IPS-NIHi7 (cell line): ENCODE results near the gene RUNX2.

Experiments
- DNase-seq: peaks from one replicate; pipeline ENCODE4 v3.0.0; 2012; ENCODE audit warnings: mixed read lengths; ENCODE audit errors: extremely low spot score

Gene RUNX2

DNA sequence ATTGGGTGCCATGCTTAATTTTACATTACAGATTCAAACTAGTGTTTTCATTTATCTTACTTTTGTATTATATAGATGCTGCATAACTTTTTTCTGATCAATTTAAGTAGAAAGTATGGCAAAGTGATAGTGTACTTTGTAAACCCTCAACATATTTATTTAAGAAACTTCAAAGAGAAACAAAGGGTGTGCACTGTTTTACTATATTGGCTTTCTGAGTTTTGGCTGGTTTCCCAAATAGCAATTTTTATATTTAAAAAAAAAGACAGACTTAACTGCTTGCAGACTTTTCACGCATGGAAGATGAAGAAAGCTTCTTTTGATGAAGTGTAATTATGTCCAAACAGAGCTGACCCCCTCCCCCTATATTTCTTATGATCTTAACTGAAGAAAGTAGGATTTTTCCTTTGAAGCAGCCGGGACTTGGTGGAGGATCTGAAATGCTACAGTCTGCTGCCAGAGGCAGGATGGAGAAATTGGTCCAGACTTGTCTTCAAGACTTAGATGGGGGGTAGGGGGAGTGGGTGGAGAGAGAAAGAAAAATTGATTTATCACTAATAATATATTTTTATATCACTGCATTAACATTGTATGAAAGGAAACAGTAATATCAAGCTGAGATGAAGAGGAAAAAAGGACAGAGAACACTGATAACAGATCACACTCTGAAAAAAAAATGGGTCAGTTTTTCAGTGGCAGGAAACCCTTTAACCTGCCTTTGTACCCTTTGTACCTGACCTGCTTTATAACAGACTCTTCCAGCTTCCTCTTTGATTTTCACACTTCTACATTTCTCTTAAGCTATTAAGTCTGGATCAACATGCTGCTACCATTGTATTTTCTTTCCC lies 105.6 kb downstream of the RUNX2 start:
- no peak for DNase-seq

DNA sequence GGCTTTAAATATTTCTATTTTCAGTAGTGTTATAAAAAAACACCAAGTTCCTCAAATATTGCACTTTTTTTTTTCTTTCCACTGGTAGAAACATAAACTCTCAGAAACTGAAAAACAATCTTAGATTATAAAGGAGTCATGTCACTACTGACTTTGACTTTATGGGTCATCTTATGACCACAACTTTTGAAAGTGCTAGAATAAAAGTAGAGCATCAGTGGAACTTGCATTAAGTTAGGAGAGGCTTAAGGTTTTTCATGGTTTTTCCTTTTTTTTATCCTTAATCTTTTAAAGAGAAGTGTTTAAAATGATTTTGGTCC lies 106.2 kb downstream of the RUNX2 start:
- DNase-seq, result no peak

DNA sequence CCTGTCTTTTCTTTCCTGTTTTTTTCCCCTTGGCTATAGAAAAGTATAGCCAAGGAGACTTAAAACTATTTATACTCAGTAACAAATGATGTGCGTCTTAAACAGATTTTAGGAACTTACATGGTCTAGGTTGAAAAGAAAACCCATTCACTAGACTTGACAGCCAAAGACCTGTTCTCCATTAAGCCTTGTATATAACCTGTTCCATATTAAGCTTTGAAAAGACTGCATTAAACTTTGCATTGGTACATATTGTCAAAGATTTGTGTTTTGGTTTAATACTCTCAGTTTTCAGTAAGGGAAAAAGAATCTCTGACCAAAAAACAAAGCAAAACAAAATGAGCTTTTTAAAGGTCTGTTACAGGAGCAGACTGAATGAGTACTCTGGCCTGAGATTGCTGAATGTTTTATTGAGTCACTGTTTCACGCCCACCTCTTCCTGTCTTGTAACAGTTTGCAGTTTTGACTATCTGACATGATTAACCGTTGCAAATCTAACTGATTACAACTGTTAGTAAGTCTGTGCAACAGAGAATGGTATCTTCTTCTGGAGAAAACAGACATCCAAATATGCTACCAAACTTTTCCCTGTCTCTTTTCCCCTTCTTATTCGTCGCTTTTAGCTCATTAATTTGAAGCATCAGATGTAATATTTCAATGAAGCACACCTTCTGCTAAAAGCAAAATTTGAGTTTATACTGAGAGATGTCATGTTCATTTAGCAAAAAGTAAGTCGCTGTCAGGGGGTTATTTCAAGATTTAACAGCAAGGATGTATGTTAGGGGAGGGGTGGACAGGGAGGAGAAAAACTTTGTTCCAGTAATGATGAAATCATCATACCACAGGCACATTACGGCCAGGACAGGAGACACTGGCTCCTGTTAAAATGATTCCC lies 108.7 kb downstream of the RUNX2 start:
- no peak for DNase-seq

DNA sequence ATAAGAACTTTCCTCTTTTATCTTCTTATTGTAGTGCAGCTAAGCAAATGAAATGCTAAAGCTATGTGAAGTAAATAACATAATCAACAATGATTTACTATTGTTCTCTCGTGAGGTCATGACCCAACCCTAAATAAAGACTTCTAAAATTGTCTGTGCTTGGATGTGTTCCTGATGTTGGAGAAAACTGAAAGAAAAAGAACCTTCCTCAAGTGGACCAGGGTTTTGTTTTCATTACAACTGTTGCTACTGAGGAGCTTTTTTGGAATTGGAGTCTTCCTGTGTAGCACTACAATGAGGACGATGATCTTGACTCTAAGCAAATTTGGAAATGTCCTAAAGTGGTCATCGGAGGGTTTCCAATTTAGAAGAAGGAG lies 109.3 kb downstream of the RUNX2 start:
- no peak for DNase-seq

DNA sequence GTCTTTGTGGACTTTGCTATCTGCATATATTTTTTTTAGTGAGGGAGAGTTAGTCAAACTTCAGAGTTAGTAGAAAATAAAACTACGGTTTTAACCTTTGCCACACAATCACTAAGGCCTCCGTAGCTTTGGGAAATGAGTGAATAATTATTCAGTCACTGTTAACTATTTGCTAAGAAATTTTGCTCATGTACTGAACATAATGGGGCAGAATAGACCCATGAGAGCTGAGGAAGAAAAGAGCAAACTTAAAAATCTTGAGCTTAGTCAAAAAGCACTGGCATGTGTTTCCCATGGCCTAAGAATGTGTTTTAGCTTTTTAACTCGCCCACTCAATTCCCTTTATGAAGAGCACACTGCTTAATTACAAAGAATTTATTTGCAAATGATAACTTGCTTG lies 110.0 kb downstream of the RUNX2 start:
- DNase-seq, result no peak

DNA sequence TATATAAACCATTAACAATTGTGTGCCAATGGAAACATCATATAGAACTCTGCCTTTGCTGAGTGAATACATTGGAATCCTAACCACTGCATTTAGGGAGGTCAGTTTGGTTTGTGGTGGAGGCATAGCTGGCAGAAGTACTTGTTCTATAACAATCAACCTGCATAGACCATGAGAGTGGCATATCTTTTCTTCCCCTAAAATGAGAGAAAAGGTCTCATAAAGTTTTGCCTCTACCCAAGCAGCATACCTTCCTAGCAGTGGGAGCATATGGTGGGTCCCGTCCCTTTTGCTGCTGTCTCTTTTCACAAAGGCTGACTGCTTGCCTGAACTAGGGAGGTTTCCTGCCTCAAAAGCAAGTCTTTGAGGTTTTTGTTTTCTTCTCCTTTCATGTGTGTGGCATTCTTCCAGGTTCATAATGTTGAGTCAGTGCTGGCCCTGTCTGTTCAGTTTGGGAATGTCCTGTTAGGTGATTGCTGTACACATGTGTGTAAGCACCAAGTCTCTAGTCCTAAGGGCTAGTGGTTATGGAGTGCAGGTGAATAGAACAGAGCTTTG lies 110.8 kb downstream of the RUNX2 start:
- DNase-seq, result no peak

DNA sequence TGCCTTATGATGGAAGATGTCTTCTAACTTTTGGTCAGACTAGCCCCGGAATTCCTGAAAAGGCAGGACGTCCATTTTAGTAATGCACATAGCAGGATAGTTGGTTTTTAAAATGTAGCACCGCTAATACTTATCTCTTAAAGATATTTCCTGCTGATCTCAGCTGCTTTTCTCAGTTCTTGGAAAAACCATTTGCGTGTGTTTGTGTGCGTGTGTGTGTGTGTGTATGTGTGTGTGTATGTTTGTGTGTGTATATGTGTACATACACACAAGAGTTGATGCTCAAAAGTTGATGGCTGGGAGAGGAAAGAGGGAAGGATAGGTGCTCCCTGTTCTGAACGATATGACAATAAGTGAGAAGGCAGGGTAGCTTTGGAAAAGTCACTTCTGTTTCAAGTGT lies 111.3 kb downstream of the RUNX2 start:
- DNase-seq, result no peak

DNA sequence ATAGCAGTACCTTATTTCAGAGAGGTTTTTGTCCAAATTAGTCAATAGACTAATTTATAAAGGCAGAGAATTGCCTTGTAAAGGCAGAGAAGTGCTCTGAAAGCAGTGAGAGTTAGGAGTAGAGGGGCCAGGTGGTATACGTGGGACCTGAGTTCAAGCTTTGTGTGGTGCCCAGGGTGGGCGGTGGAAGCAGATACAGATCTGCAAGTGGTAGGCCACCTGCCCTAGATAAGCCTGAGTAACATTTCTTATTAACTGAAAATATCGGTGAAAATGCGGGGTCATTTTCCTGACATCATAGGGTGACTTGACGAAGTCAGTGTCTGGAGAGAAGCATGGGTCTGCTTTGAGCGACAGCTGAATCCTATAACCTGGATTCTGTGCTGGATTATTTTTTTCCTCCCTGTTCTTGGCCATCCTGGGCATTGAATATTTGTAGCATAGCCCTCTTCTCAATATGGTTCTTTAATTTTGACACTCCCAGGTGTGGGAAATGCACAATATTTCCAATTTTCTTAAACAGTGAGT lies 111.8 kb downstream of the RUNX2 start:
- no peak for DNase-seq

DNA sequence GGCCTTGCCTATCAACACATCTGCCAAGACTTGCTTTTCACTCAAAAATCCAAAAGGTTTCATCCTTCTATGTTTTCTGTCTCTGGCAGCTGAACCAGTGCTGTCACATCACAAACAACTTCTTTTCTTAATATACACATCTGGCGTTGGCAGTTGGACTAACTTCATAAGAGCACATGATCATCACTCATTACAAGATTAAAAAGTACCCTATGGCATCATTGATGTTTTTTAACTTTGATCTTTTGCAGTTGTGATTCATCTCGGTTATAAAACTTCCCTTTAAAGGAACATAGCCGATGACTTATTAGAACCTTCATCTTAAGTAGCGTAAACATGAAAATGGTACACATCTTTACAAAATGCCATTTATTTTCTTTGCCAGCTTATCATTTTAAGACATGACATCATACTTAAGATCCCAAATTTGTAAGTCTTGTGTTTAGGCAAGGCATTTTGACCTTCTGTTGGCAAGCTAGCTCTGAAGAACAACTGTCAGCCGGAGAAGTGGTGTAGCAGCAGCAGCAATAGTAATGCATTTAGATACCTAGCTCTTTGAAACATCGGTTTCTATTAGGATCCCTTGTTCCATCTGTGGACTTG lies 113.8 kb downstream of the RUNX2 start:
- DNase-seq, result no peak

DNA sequence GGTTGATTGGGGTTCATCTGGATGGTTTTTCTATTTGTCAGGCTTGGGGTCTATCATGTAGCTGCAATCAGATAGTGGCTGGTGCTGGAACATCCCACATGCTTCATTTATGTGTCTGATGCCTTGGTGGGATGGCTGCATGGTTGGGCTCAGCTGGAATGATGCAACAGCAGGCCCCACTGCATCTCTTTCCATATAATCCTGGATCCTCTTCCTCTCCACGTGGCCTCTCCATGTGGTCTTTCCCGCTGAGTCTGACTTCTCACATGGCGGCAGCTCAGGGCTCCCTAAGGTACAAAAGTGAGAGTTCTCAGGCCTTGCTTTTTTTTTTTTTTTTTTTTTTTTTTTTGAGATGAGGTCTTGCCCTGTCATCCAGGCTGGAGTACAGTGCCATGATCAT lies 114.6 kb downstream of the RUNX2 start:
- no peak for DNase-seq

DNA sequence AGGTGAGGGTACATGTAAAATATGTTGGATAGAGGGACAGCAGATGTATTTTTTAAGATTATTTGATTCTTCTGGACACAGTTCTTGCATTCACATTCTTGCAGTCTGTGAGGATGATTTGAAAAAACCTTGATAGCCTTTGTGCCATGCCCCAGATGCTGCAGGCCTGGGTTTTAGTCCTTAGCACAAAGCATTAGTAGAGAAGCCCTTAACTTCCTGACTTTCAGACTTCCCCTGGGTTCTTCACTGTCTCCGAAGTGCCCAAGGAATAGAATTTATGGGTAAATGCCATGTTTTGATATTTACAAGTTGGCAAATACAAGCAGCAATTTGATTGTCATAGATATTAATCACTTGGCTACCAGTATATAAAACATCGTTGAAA lies 117.2 kb downstream of the RUNX2 start:
- DNase-seq, result no peak

DNA sequence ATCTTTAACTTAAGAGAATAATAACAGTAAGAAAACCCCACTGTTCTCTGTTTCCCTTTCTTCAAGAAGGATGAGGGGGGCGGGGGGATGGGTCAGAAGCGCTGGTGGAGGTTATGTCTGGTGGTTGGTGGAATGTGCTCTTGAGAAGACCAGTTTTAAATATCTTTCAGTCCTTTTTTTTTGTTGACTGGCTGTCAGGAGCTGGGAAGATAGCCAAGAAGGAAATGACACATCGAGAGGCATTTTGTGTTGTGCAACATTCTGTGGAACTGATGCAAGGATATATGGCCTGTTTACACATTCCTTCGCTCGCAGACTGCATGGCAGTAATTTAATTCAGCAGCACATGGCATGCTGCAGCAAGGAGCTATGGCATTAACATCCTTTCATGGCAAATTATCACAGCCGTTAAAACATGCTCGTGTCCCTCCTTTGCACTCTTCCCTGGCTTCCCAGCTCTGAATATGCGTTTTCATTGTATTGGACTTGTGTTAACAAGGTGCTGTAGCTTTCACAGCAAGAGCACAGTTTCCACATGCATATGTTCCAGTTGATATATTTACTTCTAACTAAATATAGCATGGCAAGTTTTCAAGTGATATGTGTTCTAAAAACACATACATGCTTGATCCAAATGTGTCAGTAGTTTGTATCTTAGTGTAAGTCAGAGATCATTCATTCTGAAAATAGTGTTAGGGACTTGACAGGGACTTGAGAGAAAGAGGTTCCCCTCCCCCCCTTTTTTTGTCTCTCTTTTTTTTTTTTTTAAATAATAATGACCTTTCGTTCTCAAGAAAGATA lies 117.8 kb downstream of the RUNX2 start:
- DNase-seq, result peak; percentile 51

DNA sequence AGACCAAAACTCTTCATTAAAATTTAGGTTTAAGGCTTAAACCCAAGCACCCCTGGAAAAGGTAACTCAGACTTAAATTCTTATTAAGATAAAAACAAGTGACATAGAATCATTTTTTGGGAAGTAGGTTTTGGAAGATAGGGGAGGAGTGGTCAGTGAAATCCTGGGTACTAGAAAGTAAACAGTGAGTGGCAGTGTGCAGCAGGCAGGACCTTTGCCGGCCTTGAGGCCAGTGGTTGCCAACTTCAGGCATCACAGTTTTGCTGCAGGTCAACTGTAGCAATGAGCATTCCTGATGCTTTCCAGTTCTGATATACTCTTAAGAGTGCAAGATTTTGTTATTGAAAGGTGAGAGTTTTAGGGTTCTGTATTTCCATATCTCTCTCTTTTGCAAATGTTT lies 118.9 kb downstream of the RUNX2 start:
- DNase-seq, result no peak

DNA sequence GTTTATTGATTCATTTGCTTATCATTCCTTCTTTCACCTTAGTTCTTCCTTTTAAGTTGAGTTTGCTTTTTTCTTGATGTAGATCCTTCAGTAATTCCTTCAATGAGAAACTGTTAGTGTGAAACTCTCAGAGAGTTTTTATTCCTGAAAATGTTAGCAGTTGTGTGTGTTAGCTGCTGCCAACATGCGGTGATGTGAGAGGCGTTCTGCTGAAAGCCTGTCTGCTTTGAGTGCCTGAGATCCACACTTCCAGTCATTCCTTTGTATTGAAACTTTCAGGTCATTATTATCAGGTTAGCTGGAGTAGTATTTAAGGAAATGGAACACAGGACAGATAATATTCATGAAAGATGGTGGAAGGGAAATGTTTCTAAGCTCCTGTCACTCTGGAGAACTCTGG lies 119.6 kb downstream of the RUNX2 start:
- no peak for DNase-seq

DNA sequence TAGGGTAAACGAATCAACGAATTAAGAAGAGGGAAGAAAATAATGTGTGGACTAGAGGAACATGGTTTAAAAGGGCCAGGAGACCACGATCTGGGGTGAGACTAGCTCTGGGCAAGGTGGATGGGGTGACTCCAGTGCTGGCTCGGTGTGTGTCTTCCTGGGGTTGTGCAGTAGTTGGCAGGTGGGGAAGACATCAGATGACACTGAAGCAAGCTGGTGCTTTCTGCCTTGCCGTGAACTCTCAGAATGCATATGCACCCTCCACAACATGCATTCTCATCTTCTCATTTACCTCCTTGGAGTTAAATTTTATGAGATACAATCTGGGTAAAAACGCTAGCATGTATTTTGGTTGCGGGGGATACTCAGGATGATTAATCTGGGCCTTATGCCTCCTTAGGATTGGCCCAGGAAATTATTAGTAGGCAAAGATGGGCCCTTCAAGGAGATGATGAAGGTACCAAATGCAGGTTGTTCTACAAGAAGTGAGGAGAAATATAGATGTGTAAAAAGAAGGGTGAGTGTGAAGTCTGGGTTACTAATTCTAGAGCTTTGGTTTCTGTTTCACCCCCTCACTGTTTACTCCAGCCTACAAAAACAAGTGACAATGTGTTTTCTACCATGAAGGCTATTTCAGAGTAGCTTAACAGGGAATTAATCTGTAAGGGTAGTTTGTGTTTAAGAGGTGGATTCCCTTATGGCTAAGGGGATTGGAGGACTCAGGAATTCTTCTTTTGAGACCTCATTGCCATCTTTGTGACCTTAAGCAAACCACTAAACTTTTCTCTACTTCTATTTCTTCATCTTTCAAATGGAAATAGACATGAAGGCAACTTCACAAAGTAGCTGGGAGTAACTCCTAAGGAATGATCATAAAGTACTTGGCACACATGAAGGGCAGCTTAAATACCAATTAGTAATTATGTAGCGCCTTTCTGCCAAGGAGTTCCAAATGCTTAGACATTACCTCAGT lies 120.6 kb downstream of the RUNX2 start:
- no peak for DNase-seq

DNA sequence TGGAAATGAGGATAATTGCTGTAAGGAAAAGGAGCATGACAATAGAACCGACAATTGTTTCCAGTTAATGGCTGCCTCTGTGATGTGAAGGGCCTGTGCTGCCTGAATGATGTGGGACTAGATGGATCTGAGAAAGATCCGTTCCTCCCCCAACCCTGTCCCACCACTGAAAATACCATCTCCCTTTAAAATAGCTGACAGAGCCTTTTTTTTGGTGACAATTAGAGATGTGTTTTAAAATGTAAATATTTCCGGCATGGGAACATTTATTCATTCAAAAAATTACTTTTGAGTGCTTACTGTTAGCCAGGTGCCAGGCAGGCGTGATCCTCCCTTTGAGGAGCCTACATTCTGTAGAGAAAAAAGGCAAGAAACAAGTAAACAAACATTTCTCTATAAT lies 122.0 kb downstream of the RUNX2 start:
- DNase-seq, result no peak

DNA sequence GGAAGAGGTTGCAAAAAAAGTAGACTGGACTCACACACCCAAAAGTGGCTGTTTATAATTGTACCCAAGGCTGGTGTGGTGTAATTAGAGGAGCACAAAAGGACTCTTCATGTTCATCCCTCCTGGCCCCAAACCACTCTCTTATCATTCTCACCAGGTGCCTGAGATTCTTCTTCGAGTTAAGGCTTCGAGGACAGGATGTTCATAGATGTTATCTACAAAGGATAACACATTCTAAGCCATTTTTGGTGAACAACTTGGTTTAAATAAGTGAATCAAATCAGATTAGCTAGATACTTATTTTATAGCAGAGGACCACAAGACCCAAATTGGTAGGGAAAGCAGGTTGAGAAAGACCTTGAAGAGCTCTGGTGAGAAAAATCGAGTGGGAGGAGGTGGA lies 122.7 kb downstream of the RUNX2 start:
- DNase-seq, result no peak

DNA sequence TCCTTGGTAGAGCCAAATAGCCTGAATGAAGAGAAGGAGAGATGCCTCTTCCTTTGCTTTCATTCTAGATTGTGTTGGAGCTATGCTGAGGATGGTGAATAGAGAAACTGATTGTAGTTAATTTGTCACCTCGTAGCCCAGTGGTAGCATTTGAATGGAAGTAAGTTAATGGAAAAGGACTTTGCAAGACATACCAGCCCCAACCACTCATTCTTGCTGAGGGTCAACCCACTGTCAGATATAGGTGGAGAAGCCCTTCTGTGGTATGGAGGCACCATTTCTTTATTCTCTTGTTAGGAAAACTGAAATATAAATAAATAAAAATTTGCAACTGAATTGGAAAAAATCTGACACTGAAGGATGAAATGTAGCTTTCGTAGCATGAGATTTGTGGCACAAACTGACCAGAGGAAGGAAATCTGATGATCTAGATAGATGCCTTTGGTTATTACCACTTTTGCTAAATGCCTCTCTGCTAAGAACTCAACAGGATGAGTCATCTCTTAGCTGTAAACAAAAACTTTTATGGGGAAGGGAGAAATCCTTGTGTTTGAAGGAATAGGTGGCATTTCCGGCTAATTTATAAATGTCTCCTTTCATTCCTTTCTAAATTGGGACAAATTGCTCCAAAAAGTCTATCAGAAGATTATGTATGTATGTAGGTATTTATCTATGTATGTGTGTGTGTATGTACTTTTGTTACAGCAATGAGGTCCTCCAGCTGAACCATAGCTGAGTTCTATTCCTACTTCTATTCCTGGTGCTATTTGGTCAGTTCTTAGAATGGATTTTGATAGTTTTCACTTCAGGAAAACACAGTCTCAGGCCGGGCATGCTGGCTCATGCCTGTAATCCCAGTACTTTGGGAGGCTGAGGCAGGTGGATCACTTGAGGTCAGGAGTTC lies 126.1 kb downstream of the RUNX2 start:
- no peak for DNase-seq

DNA sequence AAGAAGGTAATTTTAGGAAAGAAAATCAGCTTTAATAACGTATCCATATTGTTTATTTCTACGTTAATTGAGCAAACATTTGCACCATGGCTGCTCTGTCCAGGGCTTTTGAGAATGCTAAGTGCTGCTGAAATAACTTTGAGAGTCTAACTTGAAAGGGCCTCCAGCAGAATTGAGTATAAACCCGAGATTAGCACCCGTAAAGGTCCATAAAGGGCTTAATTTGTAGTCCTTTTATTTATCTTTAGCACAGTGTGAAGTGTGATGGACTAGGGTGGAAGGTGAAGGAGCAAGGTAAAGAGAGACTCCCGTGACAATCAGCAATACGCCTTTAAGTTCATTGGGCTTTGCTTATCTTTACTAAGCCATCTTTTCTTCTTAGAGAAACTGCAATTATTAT lies 127.3 kb downstream of the RUNX2 start:
- DNase-seq, result no peak
